HepG2 (cell line): ENCODE measurements around the gene NCF4. TPM values are rescaled to one million over a fixed set of nuclear protein-coding genes. Genes with fewer than 3 reads are reported as not detected.

ENCODE experiments used
- ATAC-seq: fragments of 200-7000 bp; cut with Tn5 transposase; 3 replicates; pipeline ENCODE4 v1.9.1; 2020; ENCODE audit warnings: mild to moderate bottlenecking, moderate library complexity
- BruUV-seq: library from RNA; stranded (reverse); fragments of 400-500 nt; replicated peaks from 2 replicates; lab custom pipeline; 2021; lab: Mats Ljungman, UMichigan
- CTCF ChIA-PET: fragments of 300-600 bp; formaldehyde crosslinking; extraction: SDS; loops from one replicate; lab custom pipeline; 2021; ENCODE audit warnings: low total read pairs, inconsistent platforms, low intra/inter-chr PET ratio; lab: Yijun Ruan, JAX
- POLR2A ChIA-PET: fragments of 350-600 bp; sonication (Branson Sonifier 250); formaldehyde crosslinking; loops from one replicate; lab custom pipeline; 2020; ENCODE audit warnings: antibody characterized with exemption, inconsistent platforms; lab: Yijun Ruan, JAX
- DNase-seq: peaks from one replicate; pipeline ENCODE4 v3.0.0-alpha.2; 2015; ENCODE audit warnings: low spot score
- FAIRE-seq: peaks from 3 replicates; lab custom pipeline; 2011; peaks lifted over from hg19 to GRCh38; lab: Jason Lieb, UNC
- H2AFZ ChIP-seq: one replicate; pipeline ENCODE4 v1.6.1; 2011; ENCODE audit warnings: low read length, inconsistent platforms
- H3K27ac ChIP-seq: fragments of 300-600 bp; 3 replicates; pipeline ENCODE4 v1.8.0; 2011; ENCODE audit warnings: mixed run types, mild to moderate bottlenecking, mixed read lengths, low read length, inconsistent platforms; ENCODE audit not compliant: insufficient read depth; ENCODE audit errors: extremely low read length
- H3K27me3 ChIP-seq, 2 experiments: fragments of 200-600 bp in 1 of 2; 2 replicates in 1 of 2; 3 replicates in 1 of 2; pipeline versions ENCODE4 v1.6.0 to v1.8.0; 2011; ENCODE audit warnings: low read length in 2 of 2, mild to moderate bottlenecking in 2 of 2, moderate library complexity in 2 of 2, inconsistent platforms in 1 of 2; ENCODE audit not compliant: insufficient read depth in 2 of 2, control insufficient read depth in 1 of 2
- H3K36me3 ChIP-seq, 2 experiments: fragments of 200-600 bp in 1 of 2; replicated peaks in 1 of 2; 2 replicates in 1 of 2; 3 replicates in 1 of 2; pipeline versions ENCODE4 v1.5.1 to v1.8.0; 2011; ENCODE audit warnings: low read length in 2 of 2, inconsistent platforms in 1 of 2; ENCODE audit not compliant: insufficient read depth in 2 of 2, control insufficient read depth in 1 of 2
- H3K4me1 ChIP-seq: 2 replicates; pipeline ENCODE4 v1.5.1; 2012; ENCODE audit warnings: low read length, inconsistent platforms; ENCODE audit not compliant: insufficient read depth
- H3K4me2 ChIP-seq: 2 replicates; pipeline ENCODE4 v1.6.0; 2011; ENCODE audit warnings: low read depth, low read length, inconsistent platforms
- H3K4me3 ChIP-seq, 3 experiments: fragments of 200-600 bp in 1 of 3; sonication (generic), shearing (Covaris generic) in 1 of 3; replicated peaks in 1 of 3; 2 replicates each; pipeline ENCODE4 v1.5.1; 2011 to 2016; ENCODE audit warnings: low read length in 3 of 3, inconsistent platforms in 2 of 3, low read depth in 2 of 3, mild to moderate bottlenecking in 2 of 3, control low read depth in 1 of 3, mixed read lengths in 1 of 3; ENCODE audit not compliant: insufficient read depth in 1 of 3
- H3K79me2 ChIP-seq: one replicate; pipeline ENCODE4 v1.6.1; 2011; ENCODE audit warnings: low read length, inconsistent platforms; ENCODE audit not compliant: insufficient read depth
- H3K9ac ChIP-seq: 2 replicates; pipeline ENCODE4 v1.6.0; 2011; ENCODE audit warnings: mild to moderate bottlenecking, low read depth, low read length, inconsistent platforms; ENCODE audit not compliant: insufficient read depth
- H3K9me3 ChIP-seq: 2 replicates; pipeline ENCODE4 v1.5.1; 2012; ENCODE audit warnings: mild to moderate bottlenecking, low read length
- H4K20me1 ChIP-seq: 2 replicates; pipeline ENCODE4 v1.6.0; 2011; ENCODE audit warnings: inconsistent platforms, mild to moderate bottlenecking, low read length, moderate library complexity; ENCODE audit not compliant: insufficient read depth
- DNMT1 ChIP-seq: sonication (generic); formaldehyde crosslinking; IDR thresholded peaks from 2 replicates; pipeline ENCODE4 v1.5.1; 2020; ENCODE audit warnings: mild to moderate bottlenecking, missing genetic modification reagents
- ETV5 ChIP-seq: IDR thresholded peaks from 2 replicates; pipeline ENCODE4 v1.6.1; 2018; ENCODE audit warnings: missing biosample characterization, missing genetic modification reagents, inconsistent platforms, borderline replicate concordance
- MXI1 ChIP-seq: IDR thresholded peaks from 3 replicates; pipeline ENCODE4 v1.6.1; 2012; ENCODE audit warnings: low read depth, low read length, inconsistent platforms, borderline replicate concordance
- ZFP36L1 ChIP-seq: sonication (generic); formaldehyde crosslinking; IDR thresholded peaks from 2 replicates; pipeline ENCODE4 v1.8.0; 2022; ENCODE audit warnings: mild to moderate bottlenecking, missing genetic modification reagents, moderate library complexity
- ZNF296 ChIP-seq: sonication (generic); formaldehyde crosslinking; conservative IDR thresholded peaks from 2 replicates; pipeline ENCODE4 v1.5.0; 2020; ENCODE audit warnings: mild to moderate bottlenecking, missing genetic modification reagents
- ZNF512B ChIP-seq: sonication (generic); formaldehyde crosslinking; IDR thresholded peaks from 2 replicates; pipeline ENCODE4 v1.5.1; 2020; ENCODE audit warnings: missing genetic modification reagents, mild to moderate bottlenecking, borderline replicate concordance
- WGBS: methylation state at CpG from one replicate; pipeline ENCODE4 v1.1.6; 2017; ENCODE audit warnings: low lambda C conversion rate; 5-methylcytosine and 5-hydroxymethylcytosine counted together
- in situ Hi-C: cut with HindIII; loops from 2 replicates; pipeline ENCODE4 v1.10.0; 2017; ENCODE audit warnings: low pct_unique_long_range_greater_than_20kb; ENCODE audit not compliant: extremely low pct_ligation_motif_present
- intact Hi-C: fragments of 100-400 bp; cut with micrococcal nuclease; formaldehyde crosslinking; loops from one replicate; pipeline ENCODE4 v1.10.0; 2022; ENCODE audit not compliant: unreplicated experiment
- polyA plus RNA-seq, 8 experiments: library from polyadenylated mRNA; depleted of rRNA in 3 of 8; stranded (reverse) in 7 of 8; unstranded in 1 of 8; fragments of >200 nt; fragmentation: Illumina TruSeq in 4 of 8; extraction: Trizol in 4 of 8; gene quantifications; 2 replicates each; pipeline versions ENCODE4 v1.2.1 to v1.2.3, GENCODE V29; 2011 to 2016; ENCODE audit warnings: low read depth in 4 of 8, missing spikeins in 1 of 8, mixed read lengths in 1 of 8; ENCODE audit not compliant: insufficient read depth in 1 of 8
- total RNA-seq, 5 experiments: library from RNA; depleted of rRNA; stranded (reverse); fragments of >200 nt; fragmentation: Illumina TruSeq; extraction: Trizol; gene quantifications; 2 replicates each; pipeline ENCODE4 v1.2.3, GENCODE V29; 2016; ENCODE audit warnings: low read depth in 1 of 5
- TF ChIP-seq, protein P1 (sequence below): sonication (generic); formaldehyde crosslinking; IDR thresholded peaks from 2 replicates; pipeline ENCODE4 v1.5.1; 2020; ENCODE audit warnings: mild to moderate bottlenecking, missing genetic modification reagents, borderline replicate concordance

The NCF4 gene
- total and polyA plus RNA-seq, 2 of the 13 experiments (the other 11 are each of a cell fraction or from before 2014, with no cell fraction given) = not detected

- TF ChIP-seq ZNF296 (CRISPR knock-in tag) = no peak
- no peak for TF ChIP-seq ETV5 (CRISPR knock-in tag)
Observed at GRCh38 chr22:36860821-36861659, at the start of gene NCF4 (continued).

GRCh38 chr22:36811094-36811800, 49.6 kb upstream of the NCF4 start:
- H3K36me3 ChIP-seq = no peaks in the 10 kb centered on the region
- DNase-seq (no peak), ATAC-seq (no peak), FAIRE-seq (no peak)
- H3K4me1 ChIP-seq = no peaks in the 10 kb centered on the region
- H2AFZ ChIP-seq = no peak overlapping the region
- no peak overlapping the region for H3K27ac ChIP-seq
- no TSS peak for BruUV-seq
- no peaks in the 10 kb centered on the region for H3K9me3 ChIP-seq
- ChIA-PET CTCF (no interaction called here), POLR2A (no interaction called here)
- no peaks in the 10 kb centered on the region for H4K20me1 ChIP-seq
- in situ Hi-C loops = no loop called here
- WGBS = 28% methylated on average over 3 of the region's 3 CpGs
- no peak overlapping the region for H3K9ac ChIP-seq
- peaks cover 3 to 54% of the 10 kb centered on the region in 2 experiments; a peak in 4 of 5 replicates for H3K27me3 ChIP-seq
- TF ChIP-seq MXI1 (no peak), ZFP36L1 (CRISPR knock-in tag) (no peak), ZNF512B (CRISPR knock-in tag) (no peak), DNMT1 (CRISPR knock-in tag) (no peak)
- TF ChIP-seq, protein P1, sequence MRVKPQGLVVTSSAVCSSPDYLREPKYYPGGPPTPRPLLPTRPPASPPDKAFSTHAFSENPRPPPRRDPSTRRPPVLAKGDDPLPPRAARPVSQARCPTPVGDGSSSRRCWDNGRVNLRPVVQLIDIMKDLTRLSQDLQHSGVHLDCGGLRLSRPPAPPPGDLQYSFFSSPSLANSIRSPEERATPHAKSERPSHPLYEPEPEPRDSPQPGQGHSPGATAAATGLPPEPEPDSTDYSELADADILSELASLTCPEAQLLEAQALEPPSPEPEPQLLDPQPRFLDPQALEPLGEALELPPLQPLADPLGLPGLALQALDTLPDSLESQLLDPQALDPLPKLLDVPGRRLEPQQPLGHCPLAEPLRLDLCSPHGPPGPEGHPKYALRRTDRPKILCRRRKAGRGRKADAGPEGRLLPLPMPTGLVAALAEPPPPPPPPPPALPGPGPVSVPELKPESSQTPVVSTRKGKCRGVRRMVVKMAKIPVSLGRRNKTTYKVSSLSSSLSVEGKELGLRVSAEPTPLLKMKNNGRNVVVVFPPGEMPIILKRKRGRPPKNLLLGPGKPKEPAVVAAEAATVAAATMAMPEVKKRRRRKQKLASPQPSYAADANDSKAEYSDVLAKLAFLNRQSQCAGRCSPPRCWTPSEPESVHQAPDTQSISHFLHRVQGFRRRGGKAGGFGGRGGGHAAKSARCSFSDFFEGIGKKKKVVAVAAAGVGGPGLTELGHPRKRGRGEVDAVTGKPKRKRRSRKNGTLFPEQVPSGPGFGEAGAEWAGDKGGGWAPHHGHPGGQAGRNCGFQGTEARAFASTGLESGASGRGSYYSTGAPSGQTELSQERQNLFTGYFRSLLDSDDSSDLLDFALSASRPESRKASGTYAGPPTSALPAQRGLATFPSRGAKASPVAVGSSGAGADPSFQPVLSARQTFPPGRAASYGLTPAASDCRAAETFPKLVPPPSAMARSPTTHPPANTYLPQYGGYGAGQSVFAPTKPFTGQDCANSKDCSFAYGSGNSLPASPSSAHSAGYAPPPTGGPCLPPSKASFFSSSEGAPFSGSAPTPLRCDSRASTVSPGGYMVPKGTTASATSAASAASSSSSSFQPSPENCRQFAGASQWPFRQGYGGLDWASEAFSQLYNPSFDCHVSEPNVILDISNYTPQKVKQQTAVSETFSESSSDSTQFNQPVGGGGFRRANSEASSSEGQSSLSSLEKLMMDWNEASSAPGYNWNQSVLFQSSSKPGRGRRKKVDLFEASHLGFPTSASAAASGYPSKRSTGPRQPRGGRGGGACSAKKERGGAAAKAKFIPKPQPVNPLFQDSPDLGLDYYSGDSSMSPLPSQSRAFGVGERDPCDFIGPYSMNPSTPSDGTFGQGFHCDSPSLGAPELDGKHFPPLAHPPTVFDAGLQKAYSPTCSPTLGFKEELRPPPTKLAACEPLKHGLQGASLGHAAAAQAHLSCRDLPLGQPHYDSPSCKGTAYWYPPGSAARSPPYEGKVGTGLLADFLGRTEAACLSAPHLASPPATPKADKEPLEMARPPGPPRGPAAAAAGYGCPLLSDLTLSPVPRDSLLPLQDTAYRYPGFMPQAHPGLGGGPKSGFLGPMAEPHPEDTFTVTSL (CRISPR knock-in tag) = no peak
- intact Hi-C loops = no loop called here
- H3K79me2 ChIP-seq = no peaks in the 10 kb centered on the region
- H3K4me3 ChIP-seq = no peak overlapping the region
- no peak overlapping the region for H3K4me2 ChIP-seq
